SK-N-SH treated with all-trans-retinoic acid at 6 μM for 48 hours (cell line): Measurements from ENCODE around the gene GLRX5.

Experiments
- ATAC-seq: fragments of 200-7000 bp; cut with Tn5 transposase; 3 replicates; pipeline ENCODE4 v1.9.1; 2020; ENCODE audit warnings: mild to moderate bottlenecking, moderate library complexity
- ARNTL ChIP-seq: fragments of 450-650 bp; formaldehyde crosslinking; IDR thresholded peaks from 2 replicates; pipeline ENCODE4 v1.5.0; 2020; ENCODE audit warnings: low read depth, mild to moderate bottlenecking, moderate library complexity, borderline replicate concordance
- CSDC2 ChIP-seq: fragments of 250-450 bp; sonication (Bioruptor Pico); IDR thresholded peaks from 2 replicates; pipeline ENCODE4 v1.5.0; 2020; ENCODE audit warnings: mild to moderate bottlenecking, moderate library complexity
- ESRRG ChIP-seq: fragments of 250-450 bp; sonication (Bioruptor Pico); IDR thresholded peaks from 2 replicates; pipeline ENCODE4 v1.6.1; 2021; ENCODE audit warnings: mild to moderate bottlenecking
- ISL1 ChIP-seq: fragments of 250-450 bp; sonication (Bioruptor Pico); IDR thresholded peaks from 2 replicates; pipeline ENCODE4 v2.1.2; 2022; ENCODE audit warnings: mild to moderate bottlenecking, moderate library complexity
- OSR1 ChIP-seq: fragments of 250-450 bp; sonication (Bioruptor Pico); IDR thresholded peaks from 2 replicates; pipeline ENCODE4 v1.8.0; 2022; ENCODE audit warnings: moderate library complexity, mild to moderate bottlenecking, inconsistent platforms
- RARB ChIP-seq: fragments of 250-450 bp; sonication (Bioruptor Pico); IDR thresholded peaks from 2 replicates; pipeline ENCODE4 v1.8.0; 2021; ENCODE audit warnings: mild to moderate bottlenecking, moderate library complexity
- SNAI2 ChIP-seq: fragments of 250-450 bp; sonication (Bioruptor Pico); IDR thresholded peaks from 2 replicates; pipeline ENCODE4 v1.5.0; 2020; ENCODE audit warnings: mild to moderate bottlenecking, moderate library complexity
- TCF4 ChIP-seq: fragments of 250-450 bp; sonication (Bioruptor Pico); IDR thresholded peaks from 2 replicates; pipeline ENCODE4 v1.8.0; 2021; ENCODE audit warnings: mild to moderate bottlenecking, moderate library complexity, borderline replicate concordance
- ZFP3 ChIP-seq: fragments of 250-450 bp; sonication (Bioruptor Pico); IDR thresholded peaks from 2 replicates; pipeline ENCODE4 v1.5.0; 2020; ENCODE audit warnings: mild to moderate bottlenecking, moderate library complexity
- ZFP30 ChIP-seq: fragments of 450-650 bp; formaldehyde crosslinking; IDR thresholded peaks from 2 replicates; pipeline ENCODE4 v1.5.0; 2022; ENCODE audit warnings: mild to moderate bottlenecking, moderate library complexity
- ZNF565 ChIP-seq: fragments of 450-650 bp; formaldehyde crosslinking; conservative IDR thresholded peaks from 2 replicates; pipeline ENCODE4 v1.5.0; 2020; ENCODE audit warnings: low read depth, mild to moderate bottlenecking, moderate library complexity
- ZNF70 ChIP-seq: fragments of 450-650 bp; formaldehyde crosslinking; IDR thresholded peaks from 2 replicates; pipeline ENCODE4 v1.5.0; 2020; ENCODE audit warnings: mild to moderate bottlenecking, moderate library complexity
- ZNF8 ChIP-seq: fragments of 450-650 bp; formaldehyde crosslinking; IDR thresholded peaks from 2 replicates; pipeline ENCODE4 v1.5.0; 2020; ENCODE audit warnings: mild to moderate bottlenecking, moderate library complexity
- TF ChIP-seq, protein P1 (sequence below): fragments of 250-450 bp; sonication (Bioruptor Pico); IDR thresholded peaks from 2 replicates; pipeline ENCODE4 v1.5.1; 2020; ENCODE audit warnings: low read depth, mild to moderate bottlenecking, moderate library complexity
- TF ChIP-seq, protein P2 (sequence below): fragments of 250-450 bp; sonication (Bioruptor Pico); IDR thresholded peaks from 2 replicates; pipeline ENCODE4 v1.5.0; 2020; ENCODE audit warnings: mild to moderate bottlenecking, moderate library complexity
- TF ChIP-seq, protein P3 (sequence below): fragments of 250-450 bp; sonication (Bioruptor Pico); IDR thresholded peaks from 2 replicates; pipeline ENCODE4 v1.5.1; 2021; ENCODE audit warnings: mild to moderate bottlenecking, moderate library complexity
- TF ChIP-seq, protein P4 (sequence below): fragments of 250-450 bp; sonication (Bioruptor Pico); IDR thresholded peaks from 2 replicates; pipeline ENCODE4 v1.8.0; 2021; ENCODE audit warnings: low read depth, mild to moderate bottlenecking, moderate library complexity, borderline replicate concordance

GLRX5 gene

DNA sequence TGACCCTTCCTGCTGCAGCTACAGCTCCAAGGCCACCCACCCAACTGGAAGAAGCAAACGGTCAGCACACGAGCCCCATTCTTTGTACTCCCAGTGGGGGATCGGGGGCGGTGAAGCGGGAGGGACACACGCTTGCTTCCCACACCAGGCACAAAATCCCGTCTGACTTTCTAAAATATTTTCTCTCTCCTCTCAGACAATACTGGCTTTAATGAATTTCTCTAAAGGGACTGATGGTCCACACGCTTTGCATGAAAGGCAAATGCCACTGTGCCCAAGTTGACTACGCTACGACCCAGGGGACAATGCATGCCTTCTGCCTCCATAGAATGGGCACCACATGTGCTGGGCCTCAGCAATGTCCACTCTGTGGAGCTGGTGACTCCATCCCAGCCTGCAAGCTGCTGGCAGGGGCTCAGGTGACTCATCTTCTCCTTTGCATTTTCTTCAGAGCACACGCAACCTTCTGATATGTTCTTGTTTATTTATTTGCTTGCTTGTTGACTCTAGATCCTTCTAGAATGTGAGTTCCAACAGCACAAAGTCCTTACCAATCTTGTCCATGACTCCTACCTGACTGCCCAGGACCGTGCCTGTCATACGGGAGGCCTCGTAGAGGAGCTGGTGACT is 34.0 kb upstream of the GLRX5 start:
- ATAC-seq, result peak; percentile 67
- no peak for TF ChIP-seq ZFP3 (CRISPR knock-in tag)
- TF ChIP-seq ZFP30 (CRISPR knock-in tag), result no peak
- TF ChIP-seq ARNTL, result no peak
- no peak for TF ChIP-seq ISL1 (CRISPR knock-in tag)
- no peak for TF ChIP-seq ESRRG (CRISPR knock-in tag)
- TF ChIP-seq ZNF8, result no peak
- no peak for TF ChIP-seq OSR1
- no peak for TF ChIP-seq ZNF70 (CRISPR knock-in tag)
- TF ChIP-seq, protein P1, sequence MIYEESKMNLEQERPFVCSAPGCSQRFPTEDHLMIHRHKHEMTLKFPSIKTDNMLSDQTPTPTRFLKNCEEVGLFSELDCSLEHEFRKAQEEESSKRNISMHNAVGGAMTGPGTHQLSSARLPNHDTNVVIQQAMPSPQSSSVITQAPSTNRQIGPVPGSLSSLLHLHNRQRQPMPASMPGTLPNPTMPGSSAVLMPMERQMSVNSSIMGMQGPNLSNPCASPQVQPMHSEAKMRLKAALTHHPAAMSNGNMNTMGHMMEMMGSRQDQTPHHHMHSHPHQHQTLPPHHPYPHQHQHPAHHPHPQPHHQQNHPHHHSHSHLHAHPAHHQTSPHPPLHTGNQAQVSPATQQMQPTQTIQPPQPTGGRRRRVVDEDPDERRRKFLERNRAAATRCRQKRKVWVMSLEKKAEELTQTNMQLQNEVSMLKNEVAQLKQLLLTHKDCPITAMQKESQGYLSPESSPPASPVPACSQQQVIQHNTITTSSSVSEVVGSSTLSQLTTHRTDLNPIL (CRISPR knock-in tag), result no peak
- no peak for TF ChIP-seq TCF4
- TF ChIP-seq, protein P2, sequence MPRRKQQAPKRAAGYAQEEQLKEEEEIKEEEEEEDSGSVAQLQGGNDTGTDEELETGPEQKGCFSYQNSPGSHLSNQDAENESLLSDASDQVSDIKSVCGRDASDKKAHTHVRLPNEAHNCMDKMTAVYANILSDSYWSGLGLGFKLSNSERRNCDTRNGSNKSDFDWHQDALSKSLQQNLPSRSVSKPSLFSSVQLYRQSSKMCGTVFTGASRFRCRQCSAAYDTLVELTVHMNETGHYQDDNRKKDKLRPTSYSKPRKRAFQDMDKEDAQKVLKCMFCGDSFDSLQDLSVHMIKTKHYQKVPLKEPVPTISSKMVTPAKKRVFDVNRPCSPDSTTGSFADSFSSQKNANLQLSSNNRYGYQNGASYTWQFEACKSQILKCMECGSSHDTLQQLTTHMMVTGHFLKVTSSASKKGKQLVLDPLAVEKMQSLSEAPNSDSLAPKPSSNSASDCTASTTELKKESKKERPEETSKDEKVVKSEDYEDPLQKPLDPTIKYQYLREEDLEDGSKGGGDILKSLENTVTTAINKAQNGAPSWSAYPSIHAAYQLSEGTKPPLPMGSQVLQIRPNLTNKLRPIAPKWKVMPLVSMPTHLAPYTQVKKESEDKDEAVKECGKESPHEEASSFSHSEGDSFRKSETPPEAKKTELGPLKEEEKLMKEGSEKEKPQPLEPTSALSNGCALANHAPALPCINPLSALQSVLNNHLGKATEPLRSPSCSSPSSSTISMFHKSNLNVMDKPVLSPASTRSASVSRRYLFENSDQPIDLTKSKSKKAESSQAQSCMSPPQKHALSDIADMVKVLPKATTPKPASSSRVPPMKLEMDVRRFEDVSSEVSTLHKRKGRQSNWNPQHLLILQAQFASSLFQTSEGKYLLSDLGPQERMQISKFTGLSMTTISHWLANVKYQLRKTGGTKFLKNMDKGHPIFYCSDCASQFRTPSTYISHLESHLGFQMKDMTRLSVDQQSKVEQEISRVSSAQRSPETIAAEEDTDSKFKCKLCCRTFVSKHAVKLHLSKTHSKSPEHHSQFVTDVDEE, result no peak

DNA sequence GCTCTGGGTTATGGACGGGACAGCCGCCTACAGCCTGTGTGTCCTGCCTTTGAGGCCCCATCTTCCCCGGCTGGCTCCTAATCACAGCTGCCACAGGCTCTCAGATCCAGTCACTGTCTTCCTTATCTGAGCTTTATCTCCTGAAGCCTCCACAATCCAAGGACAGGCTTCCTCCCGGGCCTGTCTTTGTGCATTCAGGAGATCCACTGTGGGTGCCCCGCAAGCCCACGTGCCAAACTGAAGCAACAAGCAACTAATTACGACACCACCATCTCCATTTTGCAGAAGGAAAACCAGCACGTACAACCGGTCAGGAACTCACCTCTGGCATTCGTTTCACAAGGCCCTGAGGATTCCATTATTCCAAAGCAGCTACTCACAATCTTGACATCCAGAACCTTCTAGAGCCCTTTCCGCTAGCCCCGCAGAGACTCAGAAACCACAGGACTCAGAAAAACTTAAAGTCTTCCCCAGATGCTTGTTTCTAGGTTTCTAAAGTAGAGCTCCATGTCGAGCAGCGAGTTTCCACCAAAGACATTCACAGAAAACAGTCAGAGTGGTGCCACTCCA is 32.4 kb upstream of the GLRX5 start:
- TF ChIP-seq, protein P3, sequence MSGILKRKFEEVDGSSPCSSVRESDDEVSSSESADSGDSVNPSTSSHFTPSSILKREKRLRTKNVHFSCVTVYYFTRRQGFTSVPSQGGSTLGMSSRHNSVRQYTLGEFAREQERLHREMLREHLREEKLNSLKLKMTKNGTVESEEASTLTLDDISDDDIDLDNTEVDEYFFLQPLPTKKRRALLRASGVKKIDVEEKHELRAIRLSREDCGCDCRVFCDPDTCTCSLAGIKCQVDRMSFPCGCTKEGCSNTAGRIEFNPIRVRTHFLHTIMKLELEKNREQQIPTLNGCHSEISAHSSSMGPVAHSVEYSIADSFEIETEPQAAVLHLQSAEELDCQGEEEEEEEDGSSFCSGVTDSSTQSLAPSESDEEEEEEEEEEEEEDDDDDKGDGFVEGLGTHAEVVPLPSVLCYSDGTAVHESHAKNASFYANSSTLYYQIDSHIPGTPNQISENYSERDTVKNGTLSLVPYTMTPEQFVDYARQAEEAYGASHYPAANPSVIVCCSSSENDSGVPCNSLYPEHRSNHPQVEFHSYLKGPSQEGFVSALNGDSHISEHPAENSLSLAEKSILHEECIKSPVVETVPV (CRISPR knock-in tag), result no peak
- TF ChIP-seq ZFP30 (CRISPR knock-in tag) (no peak), SNAI2 (CRISPR knock-in tag) (no peak), CSDC2 (CRISPR knock-in tag) (no peak), ZNF565 (CRISPR knock-in tag) (no peak), ZNF70 (CRISPR knock-in tag) (no peak), RARB (no peak), ISL1 (CRISPR knock-in tag) (no peak), ZFP3 (CRISPR knock-in tag) (no peak)
- TF ChIP-seq, protein P2, result no peak
- TF ChIP-seq, protein P4, sequence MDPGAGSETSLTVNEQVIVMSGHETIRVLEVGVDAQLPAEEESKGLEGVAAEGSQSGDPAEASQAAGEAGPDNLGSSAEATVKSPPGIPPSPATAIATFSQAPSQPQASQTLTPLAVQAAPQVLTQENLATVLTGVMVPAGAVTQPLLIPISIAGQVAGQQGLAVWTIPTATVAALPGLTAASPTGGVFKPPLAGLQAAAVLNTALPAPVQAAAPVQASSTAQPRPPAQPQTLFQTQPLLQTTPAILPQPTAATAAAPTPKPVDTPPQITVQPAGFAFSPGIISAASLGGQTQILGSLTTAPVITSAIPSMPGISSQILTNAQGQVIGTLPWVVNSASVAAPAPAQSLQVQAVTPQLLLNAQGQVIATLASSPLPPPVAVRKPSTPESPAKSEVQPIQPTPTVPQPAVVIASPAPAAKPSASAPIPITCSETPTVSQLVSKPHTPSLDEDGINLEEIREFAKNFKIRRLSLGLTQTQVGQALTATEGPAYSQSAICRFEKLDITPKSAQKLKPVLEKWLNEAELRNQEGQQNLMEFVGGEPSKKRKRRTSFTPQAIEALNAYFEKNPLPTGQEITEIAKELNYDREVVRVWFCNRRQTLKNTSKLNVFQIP (CRISPR knock-in tag), result no peak
- ATAC-seq, result no peak

DNA sequence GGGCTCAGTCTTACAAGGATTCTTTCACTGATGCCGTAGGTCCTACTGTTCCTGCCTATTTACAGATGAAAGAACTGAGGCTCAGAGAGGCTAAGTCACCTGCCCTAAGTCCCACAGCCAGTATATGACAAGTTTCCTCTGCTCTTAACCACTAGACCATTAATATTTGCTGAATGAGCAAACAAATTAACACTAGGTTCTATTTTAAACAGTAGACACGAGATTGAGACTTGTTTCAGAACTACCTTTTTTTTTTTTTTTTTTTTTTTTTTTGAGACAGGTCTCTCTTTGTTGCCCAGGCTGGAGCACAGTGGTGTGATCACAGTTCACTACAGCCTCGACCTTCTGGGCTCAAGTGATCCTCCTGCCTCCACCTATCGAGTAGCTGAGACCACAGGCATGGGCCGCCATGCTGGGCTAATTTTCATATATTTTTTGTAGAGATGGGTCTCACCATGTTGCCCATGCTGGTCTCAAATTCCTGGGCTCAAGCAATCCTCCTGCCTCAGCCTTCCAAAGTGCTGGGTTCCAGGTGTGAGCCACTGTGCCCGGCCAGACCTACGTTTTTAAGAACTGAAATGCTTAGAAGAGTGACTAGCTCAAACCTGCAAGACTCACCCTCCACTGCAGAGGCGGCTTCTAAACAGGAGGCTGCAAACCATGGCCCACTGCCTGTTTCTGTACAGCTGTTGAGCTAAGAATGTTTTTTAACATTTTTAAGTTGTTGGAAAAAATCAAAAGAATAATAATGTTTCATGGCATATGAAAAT is 31.3 kb upstream of the GLRX5 start:
- TF ChIP-seq ISL1 (CRISPR knock-in tag), result no peak
- TF ChIP-seq, all 23 proteins: peak for 0
- no peak for ATAC-seq
